ENCODE results near the gene SLC6A14.

SLC6A14 gene

DNA sequence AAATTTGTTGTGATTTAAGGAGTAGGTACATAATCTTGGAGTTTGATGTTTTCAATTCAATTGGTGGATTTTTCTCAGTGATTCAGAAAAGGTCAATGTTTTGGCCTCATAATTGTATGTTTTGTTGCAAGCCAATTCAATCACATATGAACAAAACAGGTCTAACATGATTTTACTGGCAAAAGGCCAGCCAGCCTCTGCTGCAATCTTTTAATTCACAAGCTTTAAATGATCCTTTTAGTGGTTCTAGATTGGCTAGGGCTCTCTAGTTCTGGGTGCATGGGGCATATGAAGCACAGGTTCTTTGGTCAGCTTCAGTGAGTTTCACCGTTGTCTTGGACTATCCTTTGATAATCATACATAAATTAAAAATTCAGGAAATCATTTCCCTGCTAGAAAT is 19.2 kb upstream of the SLC6A14 start:
- TF ChIP-seq, protein P1, sequence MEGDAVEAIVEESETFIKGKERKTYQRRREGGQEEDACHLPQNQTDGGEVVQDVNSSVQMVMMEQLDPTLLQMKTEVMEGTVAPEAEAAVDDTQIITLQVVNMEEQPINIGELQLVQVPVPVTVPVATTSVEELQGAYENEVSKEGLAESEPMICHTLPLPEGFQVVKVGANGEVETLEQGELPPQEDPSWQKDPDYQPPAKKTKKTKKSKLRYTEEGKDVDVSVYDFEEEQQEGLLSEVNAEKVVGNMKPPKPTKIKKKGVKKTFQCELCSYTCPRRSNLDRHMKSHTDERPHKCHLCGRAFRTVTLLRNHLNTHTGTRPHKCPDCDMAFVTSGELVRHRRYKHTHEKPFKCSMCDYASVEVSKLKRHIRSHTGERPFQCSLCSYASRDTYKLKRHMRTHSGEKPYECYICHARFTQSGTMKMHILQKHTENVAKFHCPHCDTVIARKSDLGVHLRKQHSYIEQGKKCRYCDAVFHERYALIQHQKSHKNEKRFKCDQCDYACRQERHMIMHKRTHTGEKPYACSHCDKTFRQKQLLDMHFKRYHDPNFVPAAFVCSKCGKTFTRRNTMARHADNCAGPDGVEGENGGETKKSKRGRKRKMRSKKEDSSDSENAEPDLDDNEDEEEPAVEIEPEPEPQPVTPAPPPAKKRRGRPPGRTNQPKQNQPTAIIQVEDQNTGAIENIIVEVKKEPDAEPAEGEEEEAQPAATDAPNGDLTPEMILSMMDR (IDR thresholded peaks at IDR 0.05; ENCODE audit: insufficient read depth, low read length, poor library complexity, severe bottlenecking) = no peak
- no peak for DNase-seq (ENCODE audit: extremely low read depth, insufficient read length)
- H3K4me3 ChIP-seq (replicated peaks; ENCODE audit: low read depth, low read length) = no peak overlapping the region

DNA sequence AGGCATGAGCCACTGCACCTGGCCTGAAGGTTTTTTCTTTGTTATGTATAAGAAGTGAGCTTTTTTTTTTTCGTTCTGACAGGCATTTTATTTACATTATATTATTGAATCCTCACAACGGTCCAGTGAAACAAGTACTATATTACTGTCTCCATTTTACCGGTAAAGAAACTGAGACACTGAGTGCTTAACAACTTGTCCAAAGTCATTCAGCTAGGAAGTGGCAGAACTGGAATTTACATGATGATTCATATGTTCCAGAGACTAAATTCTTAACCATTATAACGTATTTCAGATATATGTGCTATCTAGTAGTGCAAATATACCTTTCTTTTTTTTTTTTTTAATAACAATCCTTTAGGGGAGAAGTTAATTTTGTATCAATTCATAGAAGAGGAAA is 18.4 kb upstream of the SLC6A14 start:
- no peaks in the 10 kb centered on the region for H3K27me3 ChIP-seq (replicated peaks; ENCODE audit: control insufficient read depth, insufficient read depth, low read length)
- no peaks in the 10 kb centered on the region for H3K36me3 ChIP-seq (ENCODE audit: control insufficient read depth, insufficient read depth, low read length)
- DNase-seq (ENCODE audit: extremely low read depth, insufficient read length) = no peak
- TF ChIP-seq, protein P1 (IDR thresholded peaks at IDR 0.05; ENCODE audit: insufficient read depth, low read length, poor library complexity, severe bottlenecking) = no peak
- no peak overlapping the region for H3K4me3 ChIP-seq (replicated peaks; ENCODE audit: low read depth, low read length)

More for the DNA sequence above, 19.2 kb upstream of the SLC6A14 start:
- Histone ChIP-seq H3K27me3 (replicated peaks; ENCODE audit: control insufficient read depth, insufficient read depth, low read length) (no peaks in the 10 kb centered on the region), H3K36me3 (ENCODE audit: control insufficient read depth, insufficient read depth, low read length) (no peaks in the 10 kb centered on the region)

DNA sequence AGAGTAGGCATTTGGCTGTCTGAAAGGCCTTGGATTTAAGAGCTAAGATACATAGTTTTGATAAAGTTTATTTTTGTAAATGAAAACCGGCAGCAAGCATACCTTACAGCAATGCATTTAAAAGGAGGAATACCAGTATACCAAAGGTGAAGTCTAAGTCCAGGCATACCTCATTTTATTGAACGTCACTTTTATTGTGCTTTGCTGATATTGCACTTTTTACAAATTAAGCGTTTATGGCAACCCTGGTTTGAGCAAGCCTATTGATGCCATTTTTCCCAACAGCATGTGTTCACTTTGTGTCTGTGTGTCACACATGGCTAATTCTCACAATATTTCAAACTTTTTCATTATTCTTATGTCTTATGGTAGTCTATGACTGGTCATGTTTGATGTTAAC is 8.4 kb upstream of the SLC6A14 start:
- TF ChIP-seq, protein P1 (IDR thresholded peaks at IDR 0.05; ENCODE audit: insufficient read depth, low read length, poor library complexity, severe bottlenecking) = no peak
- no peaks in the 10 kb centered on the region for H3K36me3 ChIP-seq (ENCODE audit: control insufficient read depth, insufficient read depth, low read length)
- DNase-seq (ENCODE audit: extremely low read depth, insufficient read length) = no peak
- H3K4me3 ChIP-seq (replicated peaks; ENCODE audit: low read depth, low read length) = no peak overlapping the region
- H3K27me3 ChIP-seq (replicated peaks; ENCODE audit: control insufficient read depth, insufficient read depth, low read length) = no peaks in the 10 kb centered on the region

DNA sequence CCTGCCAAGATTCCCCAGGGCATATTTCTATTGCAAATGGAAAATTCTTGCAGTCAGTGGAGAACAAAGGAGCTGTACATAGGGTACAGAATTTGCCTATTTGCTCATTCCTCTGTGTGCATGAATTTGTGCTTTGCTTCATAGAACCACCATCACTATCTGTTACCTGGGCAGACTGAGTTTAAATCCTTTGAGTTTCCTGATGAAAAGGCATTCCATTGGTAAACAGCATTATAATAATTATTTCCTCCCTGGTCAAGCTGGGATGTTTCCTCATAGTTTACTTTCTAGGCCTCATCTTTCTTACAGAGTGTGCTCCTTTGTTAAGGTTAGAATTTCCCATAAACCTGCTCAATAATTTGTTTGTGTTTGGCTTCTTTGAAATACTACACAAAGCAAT is 809 bp upstream of the SLC6A14 start:
- no peak for DNase-seq (ENCODE audit: extremely low read depth, insufficient read length)
- no peaks in the 10 kb centered on the region for H3K27me3 ChIP-seq (replicated peaks; ENCODE audit: control insufficient read depth, insufficient read depth, low read length)
- TF ChIP-seq, protein P1 (IDR thresholded peaks at IDR 0.05; ENCODE audit: insufficient read depth, low read length, poor library complexity, severe bottlenecking) = no peak
- H3K36me3 ChIP-seq (ENCODE audit: control insufficient read depth, insufficient read depth, low read length) = no peaks in the 10 kb centered on the region
- H3K4me3 ChIP-seq (replicated peaks; ENCODE audit: low read depth, low read length) = no peak overlapping the region

DNA sequence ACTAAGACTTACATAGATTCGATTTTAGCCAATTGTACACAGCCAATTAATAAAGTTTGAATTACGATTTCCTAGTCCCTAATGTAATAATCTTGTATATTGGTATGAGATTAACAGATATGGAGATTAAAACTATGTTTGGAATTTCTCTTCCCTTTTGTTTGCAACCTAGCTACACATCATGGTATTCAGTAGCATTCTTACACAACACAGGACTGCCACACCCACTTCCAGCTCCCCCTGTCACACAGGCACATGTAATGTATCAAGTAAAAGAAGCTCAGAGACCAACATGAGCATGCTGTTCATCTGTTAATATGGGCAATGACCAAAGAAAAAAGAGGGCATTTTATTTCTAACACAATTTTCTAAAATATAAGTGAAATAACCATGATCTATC is 12.8 kb downstream of the SLC6A14 start:
- no peak for DNase-seq (ENCODE audit: extremely low read depth, insufficient read length)
- H3K27me3 ChIP-seq (replicated peaks; ENCODE audit: control insufficient read depth, insufficient read depth, low read length) = no peaks in the 10 kb centered on the region
- TF ChIP-seq, protein P1 (IDR thresholded peaks at IDR 0.05; ENCODE audit: insufficient read depth, low read length, poor library complexity, severe bottlenecking) = no peak
- H3K36me3 ChIP-seq (ENCODE audit: control insufficient read depth, insufficient read depth, low read length) = no peaks in the 10 kb centered on the region
- no peak overlapping the region for H3K4me3 ChIP-seq (replicated peaks; ENCODE audit: low read depth, low read length)

DNA sequence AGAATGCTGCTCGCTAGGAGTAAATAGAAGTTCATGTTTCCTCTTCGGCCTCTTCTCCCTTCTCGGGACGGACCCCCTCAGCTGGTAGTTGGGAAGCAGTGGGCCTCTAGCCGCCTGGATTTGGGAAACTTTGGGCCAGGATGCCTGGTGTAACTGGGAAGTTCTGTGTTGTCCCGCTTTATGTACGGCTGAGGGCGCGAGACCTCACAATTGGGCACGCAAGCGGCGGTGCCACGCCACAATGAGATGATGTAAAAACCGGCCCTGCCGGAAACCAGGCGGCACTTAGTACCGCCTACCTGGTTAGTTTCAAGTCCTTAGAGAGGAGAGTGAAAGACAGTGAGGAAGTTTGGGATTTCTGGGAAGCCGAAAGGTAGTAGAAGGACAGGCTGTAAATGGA is 26.4 kb downstream of the SLC6A14 start, which contains the start of gene CT83:
TSS of gene CT83 (minus strand) at position 155 of the 400 bp plus-strand sequence. CDS start at position 35, 120 bp downstream.
- Histone ChIP-seq H3K36me3 (ENCODE audit: control insufficient read depth, insufficient read depth, low read length) (no peaks in the 10 kb centered on the region), H3K27me3 (replicated peaks; ENCODE audit: control insufficient read depth, insufficient read depth, low read length) (no peaks in the 10 kb centered on the region), H3K4me3 (replicated peaks; ENCODE audit: low read depth, low read length) (no peak within 1 kb of the TSS)
- no peak for DNase-seq (ENCODE audit: extremely low read depth, insufficient read length)
- TF ChIP-seq, protein P1 (IDR thresholded peaks at IDR 0.05; ENCODE audit: insufficient read depth, low read length, poor library complexity, severe bottlenecking) = no peak
